CD4-positive, CD25-positive, alpha-beta regulatory T cell (primary cell): ENCODE measurements around the gene DACH1. TPM values are rescaled to one million over a fixed set of nuclear protein-coding genes. Genes with fewer than 3 reads are reported as not detected.

Experiments
- ATAC-seq, 2 donors: fragments of 150-1000 bp; cut with Tn5 transposase; one replicate each; pipeline ENCODE4 v1.10.0; 2021; ENCODE audit warnings: low read depth in 2 of 2, moderate number of reproducible peaks in 2 of 2, moderate library complexity in 1 of 2
- DNase-seq, 3 donors: peaks; one replicate each; pipeline versions ENCODE4 v3.0.0 to v3.0.0-alpha.2; 2012 to 2022; ENCODE audit warnings: mixed read lengths in 1 of 3
- H3K27ac ChIP-seq: one replicate; pipeline ENCODE4 v1.7.0; 2013; ENCODE audit warnings: mild to moderate bottlenecking, low read length; ENCODE audit not compliant: insufficient read depth, poor library complexity, severe bottlenecking
- H3K27me3 ChIP-seq: one replicate; pipeline ENCODE4 v1.7.0; 2013; ENCODE audit warnings: low read length; ENCODE audit not compliant: control insufficient read depth, insufficient read depth
- H3K36me3 ChIP-seq: one replicate; pipeline ENCODE4 v1.7.0; 2013; ENCODE audit warnings: mild to moderate bottlenecking, low read length, moderate library complexity; ENCODE audit not compliant: control insufficient read depth, insufficient read depth
- H3K4me1 ChIP-seq: 2 replicates; pipeline ENCODE4 v1.7.0; 2013; ENCODE audit warnings: mild to moderate bottlenecking, low read length; ENCODE audit not compliant: insufficient read depth, control insufficient read depth, poor library complexity, severe bottlenecking
- H3K4me3 ChIP-seq: one replicate; pipeline ENCODE4 v1.7.0; 2013; ENCODE audit warnings: low read depth, mild to moderate bottlenecking, low read length, moderate library complexity
- H3K9me3 ChIP-seq, 2 experiments: 1 replicate in 1 of 2; 2 replicates in 1 of 2; pipeline ENCODE4 v1.7.0; 2013; ENCODE audit warnings: low read length in 2 of 2, mild to moderate bottlenecking in 1 of 2, moderate library complexity in 1 of 2; ENCODE audit not compliant: control insufficient read depth in 2 of 2
- H3K27ac Mint-ChIP-seq, 3 donors: one replicate each; pipeline ENCODE4 v1.8.0; 2020 to 2022; ENCODE audit warnings: mild to moderate bottlenecking in 3 of 3, mixed read lengths in 3 of 3, moderate library complexity in 2 of 3
- H3K27me3 Mint-ChIP-seq: one replicate; pipeline ENCODE4 v1.8.0; 2022; ENCODE audit warnings: mild to moderate bottlenecking, mixed read lengths
- H3K36me3 Mint-ChIP-seq: one replicate; pipeline ENCODE4 v1.8.0; 2020; ENCODE audit warnings: mixed read lengths
- H3K4me1 Mint-ChIP-seq, 4 donors: one replicate each; pipeline ENCODE4 v1.8.0; 2020 to 2022; ENCODE audit warnings: mixed read lengths in 4 of 4, mild to moderate bottlenecking in 1 of 4
- H3K4me3 Mint-ChIP-seq, 4 donors: one replicate each; pipeline ENCODE4 v1.8.0; 2020 to 2022; ENCODE audit warnings: mild to moderate bottlenecking in 4 of 4, mixed read lengths in 4 of 4, moderate library complexity in 3 of 4
- H3K9me3 Mint-ChIP-seq, 7 donors: one replicate each; pipeline ENCODE4 v1.8.0; 2020 to 2022; ENCODE audit warnings: mixed read lengths in 7 of 7, mild to moderate bottlenecking in 3 of 7, moderate library complexity in 2 of 7
- polyA plus RNA-seq, 4 donors: library from polyadenylated mRNA; unstranded; fragments of 300-500 nt; fragmentation: Illumina TruSeq; gene quantifications; one replicate each; pipeline ENCODE4 v1.2.3, GENCODE V29; 2021
- total RNA-seq: library from RNA; stranded (reverse); gene quantifications from one replicate; pipeline ENCODE4 v1.2.3, GENCODE V29; 2022

The DACH1 gene
- total and polyA plus RNA-seq, 5 donors from 2014 or later = 0.47 TPM; not detected in 4

- no peaks in the 10 kb centered on the region for H3K36me3 Mint-ChIP-seq
- no peaks in the 10 kb centered on the region for H3K27me3 Mint-ChIP-seq
- H3K27me3 ChIP-seq = no peaks in the 10 kb centered on the region
- no peaks in the 10 kb centered on the region for H3K9me3 ChIP-seq
- H3K9me3 Mint-ChIP-seq = peaks cover 0 to 7% (median 4%) of the 10 kb centered on the region in 7 donors
- no peak overlapping the region for H3K4me3 ChIP-seq
- no peaks in the 10 kb centered on the region for H3K4me1 Mint-ChIP-seq
- H3K27ac ChIP-seq = no peak overlapping the region
- H3K4me1 ChIP-seq = no peaks in the 10 kb centered on the region
- no peak for DNase-seq
- ATAC-seq = no peak
- no peak overlapping the region for H3K27ac Mint-ChIP-seq
- H3K36me3 ChIP-seq = no peaks in the 10 kb centered on the region
- H3K4me3 Mint-ChIP-seq = no peak overlapping the region
These were observed 240.4 kb downstream of the DACH1 start for GRCh38 chr13:71626421-71627117.

- no peaks in the 10 kb centered on the region for H3K36me3 ChIP-seq
- Mint-ChIP-seq H3K27me3 (no peaks in the 10 kb centered on the region), H3K9me3 (peaks cover 0 to 9% (median 4%) of the 10 kb centered on the region in 7 donors), H3K36me3 (no peaks in the 10 kb centered on the region), H3K27ac (no peak overlapping the region), H3K4me3 (no peak overlapping the region), H3K4me1 (no peaks in the 10 kb centered on the region)
- no peaks in the 10 kb centered on the region for H3K9me3 ChIP-seq
- no peak overlapping the region for H3K4me3 ChIP-seq
- H3K27me3 ChIP-seq = no peaks in the 10 kb centered on the region
- DNase-seq (no peak), ATAC-seq (no peak)
- no peaks in the 10 kb centered on the region for H3K4me1 ChIP-seq
- no peak overlapping the region for H3K27ac ChIP-seq
These were observed 241.3 kb downstream of the DACH1 start for GRCh38 chr13:71625694-71626093.

- Mint-ChIP-seq H3K36me3 (no peaks in the 10 kb centered on the region), H3K9me3 (peaks cover 0 to 9% (median 4%) of the 10 kb centered on the region in 7 donors), H3K27me3 (no peaks in the 10 kb centered on the region), H3K4me1 (no peaks in the 10 kb centered on the region), H3K4me3 (no peak overlapping the region), H3K27ac (no peak overlapping the region)
- no peak overlapping the region for H3K27ac ChIP-seq
- H3K27me3 ChIP-seq = no peaks in the 10 kb centered on the region
- ATAC-seq (no peak), DNase-seq (no peak)
- no peak overlapping the region for H3K4me3 ChIP-seq
- no peaks in the 10 kb centered on the region for H3K9me3 ChIP-seq
- no peaks in the 10 kb centered on the region for H3K4me1 ChIP-seq
- H3K36me3 ChIP-seq = no peaks in the 10 kb centered on the region
These were observed 242.1 kb downstream of the DACH1 start for GRCh38 chr13:71624653-71625600.

DNA sequence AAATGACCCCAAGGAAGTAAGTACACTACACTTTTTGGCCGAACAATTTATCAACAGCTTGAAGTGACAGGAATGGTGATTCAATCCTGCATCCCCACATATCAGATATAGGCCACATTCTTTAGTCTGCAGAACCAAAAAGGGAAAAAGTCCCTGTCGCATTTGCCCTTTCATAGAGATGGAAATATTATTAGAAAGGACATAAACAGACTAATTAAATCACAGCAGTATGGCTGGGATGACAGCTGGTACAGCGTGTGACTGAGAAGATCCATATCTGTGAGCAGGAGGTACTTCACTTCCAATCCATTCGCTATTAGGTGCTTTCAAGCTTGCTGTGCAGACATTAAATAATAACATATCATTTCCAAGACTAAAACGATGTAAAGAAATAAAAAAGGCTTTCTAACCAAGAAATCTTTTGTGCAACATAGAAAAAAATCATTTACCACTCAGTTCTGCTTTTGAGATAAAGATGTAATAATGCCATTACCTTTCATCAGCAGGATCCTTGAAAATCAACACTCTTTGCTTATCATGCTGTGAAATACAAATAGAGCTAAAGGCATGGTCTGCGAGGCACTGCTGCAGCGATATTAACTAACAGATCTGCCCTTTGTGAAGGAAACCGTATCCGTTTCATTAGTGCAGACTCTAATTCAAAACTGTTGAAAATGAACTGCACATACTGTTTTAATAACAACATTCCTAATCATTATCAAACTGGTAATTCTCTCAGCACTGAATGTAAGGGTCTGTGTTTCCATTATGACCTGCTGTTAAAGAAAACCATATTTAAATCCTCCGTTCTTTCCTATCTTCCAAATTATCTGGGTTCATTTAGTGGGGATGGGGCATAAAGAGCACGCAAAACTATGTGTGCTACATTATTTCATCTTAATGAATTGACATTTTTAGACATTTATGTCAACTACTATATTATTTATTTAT lies 245.6 kb downstream of the DACH1 start:
- no peak for DNase-seq
- no peak overlapping the region for H3K4me3 ChIP-seq
- no peaks in the 10 kb centered on the region for H3K9me3 ChIP-seq
- H3K27me3 Mint-ChIP-seq = no peaks in the 10 kb centered on the region
- no peaks in the 10 kb centered on the region for H3K4me1 ChIP-seq
- no peak for ATAC-seq
- H3K36me3 Mint-ChIP-seq = no peaks in the 10 kb centered on the region
- H3K27ac Mint-ChIP-seq = no peak overlapping the region
- H3K36me3 ChIP-seq = no peaks in the 10 kb centered on the region
- H3K27ac ChIP-seq = no peak overlapping the region
- H3K9me3 Mint-ChIP-seq = peaks cover 0 to 5% (median 0%) of the 10 kb centered on the region in 7 donors
- H3K4me1 Mint-ChIP-seq = no peaks in the 10 kb centered on the region
- H3K27me3 ChIP-seq = no peaks in the 10 kb centered on the region
- no peak overlapping the region for H3K4me3 Mint-ChIP-seq

- Mint-ChIP-seq H3K27ac (no peak overlapping the region), H3K27me3 (no peaks in the 10 kb centered on the region), H3K36me3 (no peaks in the 10 kb centered on the region), H3K4me1 (no peaks in the 10 kb centered on the region), H3K4me3 (no peak overlapping the region), H3K9me3 (peaks cover 0 to 4% (median 0%) of the 10 kb centered on the region in 7 donors)
- no peaks in the 10 kb centered on the region for H3K36me3 ChIP-seq
- DNase-seq (no peak), ATAC-seq (no peak)
- no peaks in the 10 kb centered on the region for H3K9me3 ChIP-seq
- no peaks in the 10 kb centered on the region for H3K27me3 ChIP-seq
- H3K4me1 ChIP-seq = no peaks in the 10 kb centered on the region
- H3K4me3 ChIP-seq = no peak overlapping the region
- no peak overlapping the region for H3K27ac ChIP-seq
These were observed 247.9 kb downstream of the DACH1 start for GRCh38 chr13:71619096-71619495.

DNA sequence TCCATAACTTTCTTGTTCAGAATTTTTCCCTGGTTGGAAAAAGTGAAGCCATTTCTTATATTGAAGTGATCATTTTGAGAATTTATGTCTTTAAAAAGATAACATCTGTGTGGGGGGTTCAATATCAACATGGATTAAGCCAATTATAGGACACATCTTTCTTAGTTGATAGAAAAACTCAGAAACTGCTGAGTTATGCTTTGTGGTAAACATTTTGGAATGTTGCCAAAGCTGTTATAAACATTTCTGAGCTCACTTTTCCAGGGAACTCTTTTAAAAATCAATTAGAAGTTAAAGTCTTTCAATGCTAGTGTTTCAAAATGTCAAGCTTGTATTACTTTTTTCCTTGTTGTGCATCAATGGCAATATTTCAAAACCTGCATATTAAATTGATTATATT lies 248.8 kb downstream of the DACH1 start:
- Mint-ChIP-seq H3K4me1 (no peaks in the 10 kb centered on the region), H3K4me3 (no peak overlapping the region), H3K27me3 (no peaks in the 10 kb centered on the region), H3K36me3 (no peaks in the 10 kb centered on the region), H3K9me3 (peaks cover 0 to 4% (median 1%) of the 10 kb centered on the region in 7 donors), H3K27ac (no peak overlapping the region)
- H3K4me3 ChIP-seq = no peak overlapping the region
- DNase-seq (no peak), ATAC-seq (no peak)
- no peaks in the 10 kb centered on the region for H3K4me1 ChIP-seq
- no peaks in the 10 kb centered on the region for H3K27me3 ChIP-seq
- no peaks in the 10 kb centered on the region for H3K36me3 ChIP-seq
- no peak overlapping the region for H3K27ac ChIP-seq
- no peaks in the 10 kb centered on the region for H3K9me3 ChIP-seq

DNA sequence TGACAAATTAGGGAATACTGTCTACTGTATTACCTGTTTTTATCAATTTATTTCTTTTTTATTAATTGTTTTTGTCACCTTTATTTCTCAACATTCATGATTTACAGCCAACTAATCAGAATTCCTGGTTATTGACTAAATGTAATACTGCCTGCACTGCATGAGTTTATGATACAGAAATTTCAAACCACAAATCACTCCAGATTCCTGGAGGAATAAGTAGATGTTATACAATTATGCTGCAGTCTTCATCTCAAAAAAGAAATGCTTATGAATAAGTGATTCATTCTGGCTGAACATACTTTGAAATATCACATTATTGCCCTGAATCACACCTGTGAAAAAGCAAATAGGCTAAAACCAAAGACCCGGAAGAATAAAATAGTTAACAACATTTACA lies 249.7 kb downstream of the DACH1 start:
- DNase-seq (no peak), ATAC-seq (no peak)
- no peak overlapping the region for H3K27ac Mint-ChIP-seq
- no peak overlapping the region for H3K4me3 Mint-ChIP-seq
- Histone ChIP-seq H3K36me3 (no peaks in the 10 kb centered on the region), H3K4me3 (no peak overlapping the region), H3K27me3 (no peaks in the 10 kb centered on the region), H3K9me3 (no peaks in the 10 kb centered on the region), H3K27ac (no peak overlapping the region), H3K4me1 (no peaks in the 10 kb centered on the region)
- no peaks in the 10 kb centered on the region for H3K4me1 Mint-ChIP-seq
- peaks cover 0 to 8% (median 1%) of the 10 kb centered on the region in 7 donors for H3K9me3 Mint-ChIP-seq
- H3K36me3 Mint-ChIP-seq = no peaks in the 10 kb centered on the region
- no peaks in the 10 kb centered on the region for H3K27me3 Mint-ChIP-seq
